ENCODE results near the gene SAFB.

DNA sequence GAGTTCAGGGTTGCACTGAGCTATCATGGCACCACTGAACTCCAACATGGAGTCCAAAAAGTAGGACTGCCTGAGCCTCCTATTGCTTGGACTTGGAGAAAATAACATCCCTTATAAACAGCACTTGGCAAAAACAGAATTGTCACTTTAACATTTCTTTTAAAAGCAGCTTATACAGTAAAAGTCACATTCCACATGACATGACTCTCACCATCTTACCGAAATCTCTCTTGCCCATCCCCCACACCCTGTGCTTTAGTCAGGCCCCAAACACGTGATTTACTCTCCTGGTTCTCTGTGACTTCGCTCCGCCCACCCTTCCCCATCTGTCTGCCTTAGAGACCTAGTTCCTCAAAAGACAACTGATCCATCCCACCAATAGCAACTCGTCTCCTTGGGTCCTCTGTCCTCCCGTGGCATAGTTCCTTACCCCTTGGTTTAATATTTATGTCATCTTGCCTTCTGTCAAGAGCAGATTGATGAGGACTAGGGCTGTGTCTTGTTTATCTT, 4.6 kb downstream of the SAFB start:
- TF ChIP-seq, protein P1, sequence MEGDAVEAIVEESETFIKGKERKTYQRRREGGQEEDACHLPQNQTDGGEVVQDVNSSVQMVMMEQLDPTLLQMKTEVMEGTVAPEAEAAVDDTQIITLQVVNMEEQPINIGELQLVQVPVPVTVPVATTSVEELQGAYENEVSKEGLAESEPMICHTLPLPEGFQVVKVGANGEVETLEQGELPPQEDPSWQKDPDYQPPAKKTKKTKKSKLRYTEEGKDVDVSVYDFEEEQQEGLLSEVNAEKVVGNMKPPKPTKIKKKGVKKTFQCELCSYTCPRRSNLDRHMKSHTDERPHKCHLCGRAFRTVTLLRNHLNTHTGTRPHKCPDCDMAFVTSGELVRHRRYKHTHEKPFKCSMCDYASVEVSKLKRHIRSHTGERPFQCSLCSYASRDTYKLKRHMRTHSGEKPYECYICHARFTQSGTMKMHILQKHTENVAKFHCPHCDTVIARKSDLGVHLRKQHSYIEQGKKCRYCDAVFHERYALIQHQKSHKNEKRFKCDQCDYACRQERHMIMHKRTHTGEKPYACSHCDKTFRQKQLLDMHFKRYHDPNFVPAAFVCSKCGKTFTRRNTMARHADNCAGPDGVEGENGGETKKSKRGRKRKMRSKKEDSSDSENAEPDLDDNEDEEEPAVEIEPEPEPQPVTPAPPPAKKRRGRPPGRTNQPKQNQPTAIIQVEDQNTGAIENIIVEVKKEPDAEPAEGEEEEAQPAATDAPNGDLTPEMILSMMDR (IDR thresholded peaks at IDR 0.05 in 2 of 3, conservative IDR thresholded peaks at IDR 0.05 in 1 of 3; ENCODE audit: borderline replicate concordance in 1 of 3, insufficient read depth in 1 of 3, low read depth in 2 of 3, low read length in 2 of 3) = no peak
- TF ChIP-seq EZH2 (IDR thresholded peaks at IDR 0.05) (no peak), POLR2AphosphoS5 (IDR thresholded peaks at IDR 0.05; ENCODE audit: low read depth, low read length) (no peak), ZNF274 (IDR thresholded peaks at IDR 0.05; ENCODE audit: low read depth, low read length) (no peak), CEBPB (IDR thresholded peaks at IDR 0.05; ENCODE audit: low read depth) (no peak), EGR1 (IDR thresholded peaks at IDR 0.05; ENCODE audit: low read depth) (no peak), POLR2A (IDR thresholded peaks at IDR 0.05; ENCODE audit: borderline replicate concordance, extremely low read depth, insufficient read depth, insufficient read length) (no peak)
